Adrenal gland (tissue), 5 donors: Measurements from ENCODE around the gene FOXG1.

Experiments
- CTCF ChIP-seq, 6 experiments: fragments of 450-650 bp in 4 of 6; fragments of 200-600 bp in 2 of 6; sonication (generic) in 1 of 6; IDR thresholded peaks; 1 replicate in 5 of 6; 2 replicates in 1 of 6; pipeline versions ENCODE4 v1.5.1 to v1.8.0; 2016 to 2021; ENCODE audit warnings: antibody characterized with exemption in 6 of 6, mild to moderate bottlenecking in 2 of 6, moderate library complexity in 1 of 6
- POLR2A ChIP-seq, 2 donors: fragments of 450-650 bp; IDR thresholded peaks; one replicate each; pipeline ENCODE4 v1.6.1; 2017; ENCODE audit warnings: antibody characterized with exemption in 2 of 2, mild to moderate bottlenecking in 2 of 2, moderate library complexity in 1 of 2
- donor health status: DM: no; HTN: no; CAD: no.

- TF ChIP-seq CTCF (IDR thresholded peaks at IDR 0.05) (no peak), POLR2A (IDR thresholded peaks at IDR 0.05) (no peak)
Observed at GRCh38 chr14:28813810-28814209, 47.2 kb downstream of the FOXG1 start.
